GM21619 (cell line): ENCODE measurements around the gene GCK.

Source experiments
- ATAC-seq: cut with Tn5 transposase; IDR thresholded peaks from one replicate; pipeline ENCODE4 v1.9.1; 2021; ENCODE audit not compliant: unreplicated experiment

Gene GCK

GRCh38 chr7:44107116-44107960 is 81.9 kb downstream of the GCK start:
- ATAC-seq = no peak

GRCh38 chr7:44106311-44107065 is 82.8 kb downstream of the GCK start:
- no peak for ATAC-seq

GRCh38 chr7:44105832-44106231 is 83.4 kb downstream of the GCK start:
- no peak for ATAC-seq

GRCh38 chr7:44104860-44105771 is 84.1 kb downstream of the GCK start:
- no peak for ATAC-seq

- no peak for ATAC-seq
These were observed 85.0 kb downstream of the GCK start, which contains the start of gene AEBP1 for GRCh38 chr7:44103923-44104859. TSS of gene AEBP1 (plus strand) at chr7:44104345. CDS start at chr7:44104666, 321 bp downstream.

- no peak for ATAC-seq
These were observed 85.7 kb downstream of the GCK start for GRCh38 chr7:44103566-44103922.

GRCh38 chr7:44102846-44103565 is 86.2 kb downstream of the GCK start:
- ATAC-seq = no peak

GRCh38 chr7:44101966-44102845 is 87.0 kb downstream of the GCK start:
- ATAC-seq = no peak

- no peak for ATAC-seq
These were observed 87.8 kb downstream of the GCK start for GRCh38 chr7:44101303-44101965.

- ATAC-seq = no peak
These were observed 88.6 kb downstream of the GCK start for GRCh38 chr7:44100458-44101302.

GRCh38 chr7:44099669-44100068 is 89.6 kb downstream of the GCK start:
- no peak for ATAC-seq

- ATAC-seq = no peak
These were observed 90.9 kb downstream of the GCK start for GRCh38 chr7:44098092-44099068.

- peak; percentile 70 for ATAC-seq
These were observed 91.9 kb downstream of the GCK start for GRCh38 chr7:44097064-44097932.

- ATAC-seq = no peak
These were observed 92.8 kb downstream of the GCK start for GRCh38 chr7:44096326-44096881.

GRCh38 chr7:44095781-44096180 is 93.5 kb downstream of the GCK start:
- ATAC-seq = no peak
